SU-DHL-6 (cell line): ENCODE results near the gene LAGE3.

Experiments used
- H2AFZ ChIP-seq: fragments of 200-600 bp; sonication (generic); 2 replicates; pipeline ENCODE4 v1.6.1; 2014; ENCODE audit warnings: low read depth, mild to moderate bottlenecking, moderate library complexity, mixed read lengths, antibody characterized with exemption, low read length; ENCODE audit not compliant: severe bottlenecking
- H3F3A ChIP-seq: fragments of 200-600 bp; shearing (Covaris generic); 2 replicates; pipeline ENCODE4 v1.6.0; 2016; ENCODE audit warnings: antibody characterized with exemption, mild to moderate bottlenecking; ENCODE audit not compliant: insufficient read depth
- H3K27ac ChIP-seq: fragments of 200-600 bp; sonication (generic); 2 replicates; pipeline ENCODE4 v1.5.1; 2016; ENCODE audit warnings: low read depth, mild to moderate bottlenecking, low read length, moderate library complexity, mixed read lengths
- H3K27me3 ChIP-seq: fragments of 200-600 bp; sonication (generic), shearing (Covaris generic); 2 replicates; pipeline ENCODE4 v1.6.0; 2014; ENCODE audit warnings: mild to moderate bottlenecking, low read length
- H3K36me3 ChIP-seq: fragments of 200-600 bp; sonication (generic); 2 replicates; pipeline ENCODE4 v1.6.1; 2014; ENCODE audit warnings: mild to moderate bottlenecking, low read length, mixed read lengths
- H3K4me2 ChIP-seq: fragments of 300-600, 200-600 bp; shearing (Covaris generic), sonication (generic); 2 replicates; pipeline ENCODE4 v1.6.0; 2014; ENCODE audit warnings: low read length, low read depth, mild to moderate bottlenecking; ENCODE audit not compliant: poor library complexity, severe bottlenecking
- H3K4me3 ChIP-seq: fragments of 200-600 bp; sonication (generic); 2 replicates; pipeline ENCODE4 v1.5.1; 2014; ENCODE audit warnings: antibody characterized with exemption, low read length, mild to moderate bottlenecking, mixed read lengths; ENCODE audit not compliant: insufficient read depth, poor library complexity, severe bottlenecking
- H3K79me2 ChIP-seq: fragments of 200-600 bp; sonication (generic); 2 replicates; pipeline ENCODE4 v1.6.1; 2014; ENCODE audit warnings: mild to moderate bottlenecking, low read length, moderate library complexity; ENCODE audit not compliant: insufficient read depth
- H3K9ac ChIP-seq: fragments of 200-600 bp; sonication (generic); 2 replicates; pipeline ENCODE4 v1.7.0; 2014; ENCODE audit warnings: mild to moderate bottlenecking, low read length
- H3K9me2 ChIP-seq: fragments of 200-600 bp; sonication (generic); replicated peaks from 2 replicates; pipeline ENCODE4 v1.6.1; 2014; ENCODE audit warnings: low read length; ENCODE audit not compliant: insufficient read depth
- H3K9me3 ChIP-seq: fragments of 200-600 bp; sonication (generic); 2 replicates; pipeline ENCODE4 v1.6.1; 2014; ENCODE audit warnings: low read length, mixed read lengths; ENCODE audit not compliant: insufficient read depth
- H4K20me1 ChIP-seq: fragments of 200-600 bp; sonication (generic); 2 replicates; pipeline ENCODE4 v1.6.1; 2014; ENCODE audit warnings: low read depth, mild to moderate bottlenecking, antibody characterized with exemption, low read length, moderate library complexity, mixed read lengths
- EZH2phosphoT487 ChIP-seq: fragments of 200-600 bp; sonication (generic), shearing (Covaris generic); conservative IDR thresholded peaks from 2 replicates; pipeline ENCODE4 v1.6.1; 2018; ENCODE audit warnings: mild to moderate bottlenecking, antibody characterized with exemption, low read length, moderate library complexity, mixed read lengths
- TF ChIP-seq, protein P1 (sequence below): fragments of 200-600 bp; sonication (generic); IDR thresholded peaks from one replicate; pipeline ENCODE4 v1.5.1; 2017; ENCODE audit warnings: antibody characterized with exemption, mild to moderate bottlenecking, low read length, moderate library complexity; ENCODE audit not compliant: insufficient read depth, poor library complexity, severe bottlenecking

LAGE3 gene

GRCh38 chrX:154470434-154470833 is 8.6 kb downstream of the LAGE3 start:
- no peaks in the 10 kb centered on the region for H3K9me2 ChIP-seq
- no peak overlapping the region for H3K4me2 ChIP-seq
- H3K4me3 ChIP-seq, result no peak overlapping the region
- TF ChIP-seq, protein P1, sequence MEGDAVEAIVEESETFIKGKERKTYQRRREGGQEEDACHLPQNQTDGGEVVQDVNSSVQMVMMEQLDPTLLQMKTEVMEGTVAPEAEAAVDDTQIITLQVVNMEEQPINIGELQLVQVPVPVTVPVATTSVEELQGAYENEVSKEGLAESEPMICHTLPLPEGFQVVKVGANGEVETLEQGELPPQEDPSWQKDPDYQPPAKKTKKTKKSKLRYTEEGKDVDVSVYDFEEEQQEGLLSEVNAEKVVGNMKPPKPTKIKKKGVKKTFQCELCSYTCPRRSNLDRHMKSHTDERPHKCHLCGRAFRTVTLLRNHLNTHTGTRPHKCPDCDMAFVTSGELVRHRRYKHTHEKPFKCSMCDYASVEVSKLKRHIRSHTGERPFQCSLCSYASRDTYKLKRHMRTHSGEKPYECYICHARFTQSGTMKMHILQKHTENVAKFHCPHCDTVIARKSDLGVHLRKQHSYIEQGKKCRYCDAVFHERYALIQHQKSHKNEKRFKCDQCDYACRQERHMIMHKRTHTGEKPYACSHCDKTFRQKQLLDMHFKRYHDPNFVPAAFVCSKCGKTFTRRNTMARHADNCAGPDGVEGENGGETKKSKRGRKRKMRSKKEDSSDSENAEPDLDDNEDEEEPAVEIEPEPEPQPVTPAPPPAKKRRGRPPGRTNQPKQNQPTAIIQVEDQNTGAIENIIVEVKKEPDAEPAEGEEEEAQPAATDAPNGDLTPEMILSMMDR, result no peak
- no peak for TF ChIP-seq EZH2phosphoT487
- H3K79me2 ChIP-seq, result no peaks in the 10 kb centered on the region
- H3K27me3 ChIP-seq, result no peaks in the 10 kb centered on the region
- no peak overlapping the region for H3K27ac ChIP-seq
- no peak overlapping the region for H3K9ac ChIP-seq
- H3K9me3 ChIP-seq, result no peaks in the 10 kb centered on the region
- no peaks in the 10 kb centered on the region for H4K20me1 ChIP-seq
- H3F3A ChIP-seq, result no peaks in the 10 kb centered on the region
- no peaks in the 10 kb centered on the region for H3K36me3 ChIP-seq
- no peak overlapping the region for H2AFZ ChIP-seq

DNA sequence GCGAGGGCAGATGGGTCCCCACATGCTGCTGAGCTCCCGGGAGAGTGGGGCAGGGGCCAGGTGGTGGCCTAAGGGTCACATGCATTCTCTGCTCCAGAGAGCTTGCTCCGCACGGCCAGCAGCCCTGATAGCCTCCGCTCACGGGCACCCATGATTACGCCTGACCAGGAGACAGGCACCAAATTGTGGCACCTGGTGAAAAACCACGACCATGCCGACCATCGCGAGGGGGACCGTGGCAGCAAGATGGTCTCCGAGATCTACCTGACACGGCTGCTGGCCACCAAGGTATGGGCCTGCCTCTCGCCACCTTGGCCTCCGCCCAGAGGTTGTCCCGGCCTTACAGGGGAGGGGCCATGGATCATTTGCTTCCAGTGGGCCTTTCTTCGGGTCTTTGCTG is 9.2 kb downstream of the LAGE3 start:
- Histone ChIP-seq H2AFZ (no peak overlapping the region), H3K79me2 (no peaks in the 10 kb centered on the region), H3K4me2 (no peak overlapping the region), H4K20me1 (no peaks in the 10 kb centered on the region), H3K4me3 (no peak overlapping the region), H3K36me3 (no peaks in the 10 kb centered on the region), H3K9me3 (no peaks in the 10 kb centered on the region), H3K27ac (no peak overlapping the region), H3F3A (no peaks in the 10 kb centered on the region), H3K27me3 (no peaks in the 10 kb centered on the region), H3K9me2 (no peaks in the 10 kb centered on the region), H3K9ac (no peak overlapping the region)
- TF ChIP-seq, protein P1, result no peak
- no peak for TF ChIP-seq EZH2phosphoT487

GRCh38 chrX:154469114-154469513 is 10.0 kb downstream of the LAGE3 start:
- H2AFZ ChIP-seq, result no peak overlapping the region
- H3K4me3 ChIP-seq, result no peak overlapping the region
- no peak overlapping the region for H3K4me2 ChIP-seq
- H4K20me1 ChIP-seq, result no peaks in the 10 kb centered on the region
- H3K27ac ChIP-seq, result no peak overlapping the region
- no peaks in the 10 kb centered on the region for H3K79me2 ChIP-seq
- no peaks in the 10 kb centered on the region for H3F3A ChIP-seq
- no peaks in the 10 kb centered on the region for H3K9me3 ChIP-seq
- no peaks in the 10 kb centered on the region for H3K9me2 ChIP-seq
- no peak overlapping the region for H3K9ac ChIP-seq
- H3K36me3 ChIP-seq, result no peaks in the 10 kb centered on the region
- TF ChIP-seq, protein P1, result no peak
- no peak for TF ChIP-seq EZH2phosphoT487
- H3K27me3 ChIP-seq, result no peaks in the 10 kb centered on the region
